Choroid plexus epithelial cell (primary cell): ENCODE measurements around the gene ZNF420.

Experiments used
- DNase-seq: peaks from one replicate; pipeline ENCODE4 v3.0.0-alpha.2; 2010; ENCODE audit warnings: low read depth
- H3K4me3 ChIP-seq: 2 replicates; pipeline ENCODE4 v1.5.1; 2011; ENCODE audit warnings: low read depth, mild to moderate bottlenecking, control low read depth, low read length, moderate library complexity
- CTCF ChIP-seq: conservative IDR thresholded peaks from 2 replicates; pipeline ENCODE4 v1.5.1; 2011; ENCODE audit warnings: low read depth, mild to moderate bottlenecking, control low read depth, inconsistent platforms, low read length, moderate library complexity

ZNF420 gene

GRCh38 chr19:37148214-37148613 is 70.0 kb downstream of the ZNF420 start:
- DNase-seq = no peak
- TF ChIP-seq CTCF = no peak
- H3K4me3 ChIP-seq = no peak overlapping the region

DNA sequence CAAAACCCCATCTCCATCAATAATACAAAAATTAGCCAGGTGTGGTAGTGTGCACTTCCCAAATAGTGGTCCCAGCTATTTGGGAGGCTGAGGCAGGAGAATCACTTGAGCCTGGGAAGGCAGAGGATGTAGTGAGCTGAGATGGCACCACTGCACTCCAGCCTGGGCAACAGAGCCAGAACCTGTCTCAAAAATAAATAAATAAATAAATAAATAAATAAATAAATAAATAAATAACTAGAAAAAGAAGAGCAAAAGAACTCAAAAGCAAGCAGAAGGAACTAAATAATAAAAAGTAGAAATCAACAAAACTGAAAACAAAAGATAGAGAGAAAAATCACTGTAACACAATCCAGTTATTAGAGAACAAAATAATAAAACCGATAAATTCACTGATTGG is 81.9 kb downstream of the ZNF420 start:
- no peak overlapping the region for H3K4me3 ChIP-seq
- DNase-seq = no peak
- TF ChIP-seq CTCF = no peak

DNA sequence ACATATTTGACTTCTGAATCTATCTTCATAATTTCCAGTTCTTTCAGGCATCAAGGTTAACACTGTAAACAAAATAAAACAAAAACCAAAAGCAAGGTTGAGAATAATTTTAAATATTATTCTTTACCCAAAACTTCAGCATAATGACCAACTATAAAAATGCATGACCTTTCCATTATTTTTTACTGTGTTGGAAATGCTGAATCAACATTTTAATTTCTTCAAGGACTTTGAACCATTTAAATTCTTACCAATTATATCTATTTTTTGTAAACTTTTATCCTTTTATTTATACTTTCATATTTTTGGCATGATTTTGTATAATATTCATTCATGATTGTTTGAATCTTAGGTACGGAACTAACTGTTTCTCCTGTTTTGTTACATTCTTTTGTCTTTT is 87.4 kb downstream of the ZNF420 start:
- H3K4me3 ChIP-seq = no peak overlapping the region
- DNase-seq = no peak
- TF ChIP-seq CTCF = no peak

DNA sequence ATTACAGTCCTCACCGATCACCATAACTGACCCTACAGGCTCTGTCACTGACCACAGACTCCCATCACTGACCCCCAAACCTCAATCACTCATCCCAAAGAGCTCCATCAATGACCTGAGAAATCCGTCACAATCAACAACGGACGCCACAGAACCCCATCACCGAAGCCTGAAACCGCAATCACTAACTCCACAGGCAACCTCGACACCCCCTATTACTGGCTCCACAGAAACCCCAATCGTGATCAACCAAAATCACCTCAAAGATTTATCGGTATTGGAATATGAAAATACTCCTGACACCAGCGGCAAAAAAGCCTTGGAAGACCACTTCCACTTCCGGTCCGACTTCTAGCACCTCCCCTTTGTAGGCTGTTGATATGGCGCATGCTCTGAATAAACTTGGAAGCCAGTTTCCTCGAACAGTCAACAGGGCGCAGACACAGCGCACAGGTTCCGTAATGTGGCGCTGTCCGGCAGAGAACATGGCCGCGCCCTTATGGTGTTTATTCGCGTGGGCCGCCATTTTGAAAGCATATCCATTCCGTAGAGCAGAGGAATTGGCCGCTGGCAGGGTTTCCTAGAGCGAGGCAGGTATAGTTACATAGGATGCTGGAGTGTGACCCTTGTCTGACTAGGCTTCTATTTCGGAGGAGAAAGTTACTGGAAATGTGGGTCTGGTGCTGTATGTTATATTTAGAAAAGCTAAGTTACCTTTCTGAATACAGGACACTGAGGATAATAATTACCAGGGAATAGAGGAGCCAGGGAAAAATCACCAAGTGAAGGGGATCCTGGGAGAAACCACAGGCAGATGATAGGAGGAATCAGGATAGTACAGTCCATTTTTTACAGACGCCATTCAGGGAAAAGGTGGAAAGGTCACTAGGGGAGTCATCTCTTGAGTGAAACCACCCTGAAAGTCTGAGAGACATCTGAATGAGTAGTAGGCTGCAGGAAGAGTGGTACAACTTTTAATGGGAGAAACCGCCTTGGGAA is 94.4 kb downstream of the ZNF420 start, which contains the start of gene ZNF585A:
Gene ZNF585A, minus strand, starts transcription at position 328 of the 999 bp plus-strand sequence. CDS start 2,785 bp downstream, outside the sequence.
- H3K4me3 ChIP-seq = peak within 1 kb of the TSS; percentile 74
- peak; percentile 50 for TF ChIP-seq CTCF

More for the DNA sequence above, 94.4 kb downstream of the ZNF420 start, which contains the start of gene ZNF585A:
- DNase-seq = peak; percentile 99
